Heart right ventricle (tissue), 16 donors: ENCODE measurements around the gene ADAMTS17. TPM values are rescaled to one million over a fixed set of nuclear protein-coding genes. Genes with fewer than 3 reads are reported as not detected.

Experiments used
- ATAC-seq, 8 donors: fragments of 200-7000 bp; cut with Tn5 transposase; one replicate each; pipeline ENCODE4 v1.9.1; 2020; ENCODE audit warnings: mild to moderate bottlenecking in 8 of 8, moderate library complexity in 8 of 8, moderate number of reproducible peaks in 1 of 8
- DNase-seq, 2 donors: peaks; one replicate each; pipeline ENCODE4 v3.0.0-alpha.2; 2020
- H3K27ac ChIP-seq, 10 donors: fragments of 200-600 bp; sonication (generic) in 2 of 10; one replicate each; pipeline versions ENCODE4 v1.5.0 to v1.8.0; 2020 to 2022; ENCODE audit warnings: mild to moderate bottlenecking in 3 of 10
- H3K27me3 ChIP-seq, 7 donors: fragments of 200-600 bp; one replicate each; pipeline ENCODE4 v1.8.0; 2021 to 2022; ENCODE audit warnings: mild to moderate bottlenecking in 2 of 7
- H3K36me3 ChIP-seq, 9 donors: fragments of 200-600 bp; sonication (generic) in 1 of 9; one replicate each; pipeline versions ENCODE4 v1.5.0 to v1.8.0; 2020 to 2022; ENCODE audit warnings: mild to moderate bottlenecking in 2 of 9
- H3K4me1 ChIP-seq, 9 donors: fragments of 200-600 bp; sonication (generic) in 1 of 9; one replicate each; pipeline versions ENCODE4 v1.5.0 to v1.8.0; 2020 to 2022; ENCODE audit warnings: mild to moderate bottlenecking in 4 of 9
- H3K4me3 ChIP-seq, 10 donors: fragments of 200-600 bp; sonication (generic) in 2 of 10; one replicate each; pipeline versions ENCODE4 v1.5.0 to v1.8.0; 2020 to 2022; ENCODE audit warnings: mild to moderate bottlenecking in 7 of 10, moderate library complexity in 2 of 10
- H3K9me3 ChIP-seq, 11 donors: fragments of 200-600 bp in 10 of 11; sonication (generic) in 2 of 11; one replicate each; pipeline versions ENCODE4 v1.5.0 to v1.8.0; 2013 to 2022; ENCODE audit warnings: mild to moderate bottlenecking in 2 of 11, control low read depth in 1 of 11, moderate library complexity in 1 of 11
- CTCF ChIP-seq, 9 donors: fragments of 200-600 bp; sonication (generic) in 2 of 9; IDR thresholded peaks; one replicate each; pipeline versions ENCODE4 v1.5.0 to v1.8.0; 2021 to 2022; ENCODE audit warnings: antibody characterized with exemption in 9 of 9, mild to moderate bottlenecking in 5 of 9, moderate library complexity in 1 of 9
- WGBS, 2 donors: extraction: QIAGEN DNeasy Blood & Tissue Kit; methylation state at CpG; one replicate each; pipeline ENCODE4 v1.1.7; 2013; ENCODE audit warnings: inconsistent platforms in 1 of 2; 5-methylcytosine and 5-hydroxymethylcytosine counted together
- intact Hi-C, 10 donors: fragments of 100-400 bp; cut with DNase I; formaldehyde crosslinking; loops; one replicate each; pipeline versions ENCODE4 v1.11.1 to v1.14.2; 2022
- polyA plus RNA-seq, 2 donors: library from polyadenylated mRNA; stranded (reverse); fragments of 200-250 nt; gene quantifications; one replicate each; pipeline ENCODE4 v1.2.3, GENCODE V29; 2013
- total RNA-seq, 10 donors: library from RNA; stranded (reverse); fragmentation: NEBNext Ultra II Directional in 3 of 10; extraction: Animal tissue kit (Norgen Biotek cat#: 25700) in 3 of 10; gene quantifications; one replicate each; pipeline versions ENCODE4 v1.2.1 to v1.2.4, GENCODE V29; 2021 to 2023
- donor health status: Arrhythmogenic right ventricular cardiomyopathy.
- donor health status: ischemic (EF 13 %, LVEDD 7.1; RV severe dilation, severe dysfunction).
- donor health status: healthy with polysubstance abuse.
- donor health status: DM: no; HTN: yes; CAD: no.
- donor health status: DM: no; HTN: no; CAD: no.
- donor health status: ischemic (EF 25% LVEDD 6.9; RV normal size, moderate dysfunction).
- donor health status: ischemic (EF 25% LVEDD 5.7; RV mildly dilated, moderate dysfunction).
- donor health status: healthy.
- donor health status: DM: yes; HTN: yes; CAD: no.
- donor health status: Ischemic cardiomyopathy.
- donor health status: ischemic (EF 35%, LVEDD 5.7; RV mildly dilated, moderate dysfunction).
- donor health status: nonischemic (EF 11% LVEDD 7.7; RV severe dilation, severe dysfunction).
- donor health status: DM: yes; HTN: yes; CAD: no.
- donor health status: PGD.
- donor health status: ischemic (EF 29% LVEDD 5.4; RV normal size, mild dysfunction).
- donor health status: nonischemic (EF 23%, LVEDD 6.1; RV moderate dilation, normal function).

The ADAMTS17 gene
- total and polyA plus RNA-seq, 12 donors: 0.47 to 5.0 (median 1.2) TPM

GRCh38 chr15:100059521-100059920 lies 282.3 kb downstream of the ADAMTS17 start:
- intact Hi-C loops: no loop called here
- no peaks in the 10 kb centered on the region for H3K9me3 ChIP-seq
- no peak overlapping the region for H3K4me3 ChIP-seq
- TF ChIP-seq CTCF (IDR thresholded peaks at IDR 0.05): no peak
- H3K27ac ChIP-seq: no peak overlapping the region
- peaks cover 0 to 26% (median 19%) of the 10 kb centered on the region in 9 donors for H3K4me1 ChIP-seq
- DNase-seq (no peak), ATAC-seq (no peak)
- H3K27me3 ChIP-seq: no peaks in the 10 kb centered on the region
- H3K36me3 ChIP-seq: no peaks in the 10 kb centered on the region
- WGBS, 2 donors: 85 to 93% methylated on average over 4 of the region's 4 CpGs

GRCh38 chr15:100059094-100059493 lies 282.7 kb downstream of the ADAMTS17 start:
- intact Hi-C loops: no loop called here
- DNase-seq (no peak), ATAC-seq (no peak)
- Histone ChIP-seq H3K9me3 (no peaks in the 10 kb centered on the region), H3K4me3 (no peak overlapping the region), H3K4me1 (peaks cover 0 to 26% (median 19%) of the 10 kb centered on the region in 9 donors), H3K36me3 (no peaks in the 10 kb centered on the region), H3K27ac (no peak overlapping the region), H3K27me3 (no peaks in the 10 kb centered on the region)
- TF ChIP-seq CTCF (IDR thresholded peaks at IDR 0.05): no peak
- 79 to 80% methylated on average over 12 of the region's 12 CpGs for WGBS, 2 donors

- H3K9me3 ChIP-seq: no peaks in the 10 kb centered on the region
- 92 to 94% methylated on average over 11 of the region's 11 CpGs for WGBS, 2 donors
- DNase-seq: no peak
- no peak for ATAC-seq
- TF ChIP-seq CTCF (IDR thresholded peaks at IDR 0.05): no peak
- H3K27ac ChIP-seq: no peak overlapping the region
- H3K4me1 ChIP-seq: peaks cover 0 to 26% (median 19%) of the 10 kb centered on the region in 9 donors
- H3K4me3 ChIP-seq: no peak overlapping the region
- H3K27me3 ChIP-seq: no peaks in the 10 kb centered on the region
- intact Hi-C loops: no loop called here
- no peaks in the 10 kb centered on the region for H3K36me3 ChIP-seq
Observed at GRCh38 chr15:100058458-100058857, 283.3 kb downstream of the ADAMTS17 start.

GRCh38 chr15:100057281-100057680 lies 284.5 kb downstream of the ADAMTS17 start:
- 91 to 93% methylated on average over 8 of the region's 8 CpGs for WGBS, 2 donors
- H3K4me3 ChIP-seq: no peak overlapping the region
- intact Hi-C loops: no loop called here
- TF ChIP-seq CTCF (IDR thresholded peaks at IDR 0.05): no peak
- no peaks in the 10 kb centered on the region for H3K36me3 ChIP-seq
- H3K27me3 ChIP-seq: no peaks in the 10 kb centered on the region
- H3K4me1 ChIP-seq: peaks cover 0 to 26% (median 19%) of the 10 kb centered on the region in 9 donors
- no peak for ATAC-seq
- no peak overlapping the region for H3K27ac ChIP-seq
- DNase-seq: no peak
- H3K9me3 ChIP-seq: no peaks in the 10 kb centered on the region
